ENCODE data around the gene ADGRL1.
A peak's percentile ranks its signal among the peaks of the same experiment; 100 is the strongest.
"Not testable (repeated sequence)": the region's sequence is repeated elsewhere in the genome, so short reads cannot be mapped to it uniquely, and the experiment has no call there.

The ADGRL1 gene

GRCh38 chr19:14204676-14205451, 1.1 kb downstream of the ADGRL1 start:
- not testable (repeated sequence) for H3K36me3 ChIP-seq (ENCODE audit: control insufficient read depth, insufficient read depth, low read length); H3K27me3 ChIP-seq (replicated peaks; ENCODE audit: control insufficient read depth, insufficient read depth, low read length, poor library complexity, severe bottlenecking); H3K27ac ChIP-seq (ENCODE audit: insufficient read depth, low read length, poor library complexity, severe bottlenecking); DNase-seq; H3K9me3 ChIP-seq (ENCODE audit: control insufficient read depth, low read length)
- Histone ChIP-seq H3K4me3 (ENCODE audit: insufficient read depth, low read depth, low read length, poor library complexity, severe bottlenecking) (peak overlapping the region; percentile 65), H3K4me1 (ENCODE audit: control insufficient read depth, insufficient read depth, low read length, poor library complexity, severe bottlenecking) (peaks cover 19% of the 10 kb centered on the region)

- not testable (repeated sequence) for H3K4me3 ChIP-seq (ENCODE audit: insufficient read depth, low read depth, low read length, poor library complexity, severe bottlenecking); H3K36me3 ChIP-seq (ENCODE audit: control insufficient read depth, insufficient read depth, low read length); DNase-seq; H3K27me3 ChIP-seq (replicated peaks; ENCODE audit: control insufficient read depth, insufficient read depth, low read length, poor library complexity, severe bottlenecking); H3K9me3 ChIP-seq (ENCODE audit: control insufficient read depth, low read length); H3K27ac ChIP-seq (ENCODE audit: insufficient read depth, low read length, poor library complexity, severe bottlenecking)
- peaks cover 16% of the 10 kb centered on the region for H3K4me1 ChIP-seq (ENCODE audit: control insufficient read depth, insufficient read depth, low read length, poor library complexity, severe bottlenecking)
Measured at GRCh38 chr19:14204219-14204618, 1.8 kb downstream of the ADGRL1 start.

- H3K4me1 ChIP-seq (ENCODE audit: control insufficient read depth, insufficient read depth, low read length, poor library complexity, severe bottlenecking): peaks cover 16% of the 10 kb centered on the region
- H3K4me3 ChIP-seq (ENCODE audit: insufficient read depth, low read depth, low read length, poor library complexity, severe bottlenecking); DNase-seq; H3K27me3 ChIP-seq (replicated peaks; ENCODE audit: control insufficient read depth, insufficient read depth, low read length, poor library complexity, severe bottlenecking); H3K27ac ChIP-seq (ENCODE audit: insufficient read depth, low read length, poor library complexity, severe bottlenecking); H3K36me3 ChIP-seq (ENCODE audit: control insufficient read depth, insufficient read depth, low read length); H3K9me3 ChIP-seq (ENCODE audit: control insufficient read depth, low read length): not testable (repeated sequence)
Measured at GRCh38 chr19:14203788-14204187, 2.2 kb downstream of the ADGRL1 start.

DNA sequence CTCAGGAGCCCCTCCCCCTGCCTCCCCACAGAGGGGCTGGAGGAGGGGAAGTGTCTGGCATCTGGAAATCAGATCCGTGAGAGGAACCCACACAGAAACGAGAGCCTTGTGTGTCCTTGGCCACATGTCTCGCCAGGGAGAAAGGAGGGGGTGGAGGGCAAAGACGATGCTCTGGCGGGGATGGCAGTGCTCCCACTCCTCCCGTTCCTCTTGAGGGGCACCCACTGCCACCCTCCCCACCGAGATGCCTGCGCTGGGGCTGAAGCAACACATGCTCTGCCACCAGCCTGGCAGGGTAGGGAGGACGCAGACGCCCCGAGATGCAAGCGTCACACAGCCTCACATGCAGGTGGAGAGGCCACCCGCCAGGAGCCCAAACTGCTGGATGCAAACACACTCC, 2.8 kb downstream of the ADGRL1 start:
- H3K9me3 ChIP-seq (ENCODE audit: control insufficient read depth, low read length): no peaks in the 10 kb centered on the region
- no peak overlapping the region for H3K27ac ChIP-seq (ENCODE audit: insufficient read depth, low read length, poor library complexity, severe bottlenecking)
- H3K27me3 ChIP-seq (replicated peaks; ENCODE audit: control insufficient read depth, insufficient read depth, low read length, poor library complexity, severe bottlenecking): no peaks in the 10 kb centered on the region
- no peak for DNase-seq
- H3K36me3 ChIP-seq (ENCODE audit: control insufficient read depth, insufficient read depth, low read length): no peaks in the 10 kb centered on the region
- peaks cover 16% of the 10 kb centered on the region for H3K4me1 ChIP-seq (ENCODE audit: control insufficient read depth, insufficient read depth, low read length, poor library complexity, severe bottlenecking)
- H3K4me3 ChIP-seq (ENCODE audit: insufficient read depth, low read depth, low read length, poor library complexity, severe bottlenecking): no peak overlapping the region

GRCh38 chr19:14201481-14201880, 4.5 kb downstream of the ADGRL1 start:
- peaks cover 11% of the 10 kb centered on the region for H3K4me1 ChIP-seq (ENCODE audit: control insufficient read depth, insufficient read depth, low read length, poor library complexity, severe bottlenecking)
- not testable (repeated sequence) for H3K36me3 ChIP-seq (ENCODE audit: control insufficient read depth, insufficient read depth, low read length); H3K4me3 ChIP-seq (ENCODE audit: insufficient read depth, low read depth, low read length, poor library complexity, severe bottlenecking); H3K27ac ChIP-seq (ENCODE audit: insufficient read depth, low read length, poor library complexity, severe bottlenecking); DNase-seq; H3K9me3 ChIP-seq (ENCODE audit: control insufficient read depth, low read length); H3K27me3 ChIP-seq (replicated peaks; ENCODE audit: control insufficient read depth, insufficient read depth, low read length, poor library complexity, severe bottlenecking)

DNA sequence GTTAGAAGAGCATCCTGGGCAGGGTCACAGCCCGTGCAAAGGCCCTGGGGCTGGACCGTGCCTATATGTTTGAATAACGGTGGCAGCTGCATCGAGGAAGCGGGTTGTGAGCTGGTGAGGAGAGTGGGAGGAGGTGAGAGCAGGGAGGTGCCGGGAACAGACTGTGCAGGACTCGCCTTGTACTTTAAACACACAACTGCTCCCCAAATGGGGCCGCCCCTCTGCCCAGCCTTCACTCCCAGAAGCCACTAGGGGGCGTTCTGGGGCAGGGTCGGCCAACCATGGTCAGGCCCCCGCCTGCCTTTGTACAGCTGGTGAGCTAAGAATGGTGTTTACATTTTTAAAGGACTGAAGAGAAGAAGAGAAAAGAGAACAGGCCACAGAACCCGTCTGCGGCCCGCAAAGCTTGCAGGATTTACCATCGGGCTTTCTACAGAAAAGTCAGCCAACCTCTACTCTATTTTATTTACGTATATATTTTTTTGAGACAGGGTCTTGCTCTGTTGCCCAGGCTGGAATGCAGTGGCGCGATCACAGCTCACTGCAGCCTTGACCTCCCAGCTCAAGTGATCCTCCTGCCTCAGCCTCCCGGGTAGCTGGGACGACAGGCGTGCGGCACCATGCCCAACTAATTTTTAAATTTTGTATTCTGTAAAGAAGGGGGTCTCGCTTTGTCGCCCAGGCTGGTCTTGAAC, 5.7 kb downstream of the ADGRL1 start:
- DNase-seq: peak in 2 of 3 donors; percentile 16 to 32
- H3K36me3 ChIP-seq (ENCODE audit: control insufficient read depth, insufficient read depth, low read length); H3K27ac ChIP-seq (ENCODE audit: insufficient read depth, low read length, poor library complexity, severe bottlenecking); H3K9me3 ChIP-seq (ENCODE audit: control insufficient read depth, low read length); H3K27me3 ChIP-seq (replicated peaks; ENCODE audit: control insufficient read depth, insufficient read depth, low read length, poor library complexity, severe bottlenecking); H3K4me1 ChIP-seq (ENCODE audit: control insufficient read depth, insufficient read depth, low read length, poor library complexity, severe bottlenecking); H3K4me3 ChIP-seq (ENCODE audit: insufficient read depth, low read depth, low read length, poor library complexity, severe bottlenecking): not testable (repeated sequence)

GRCh38 chr19:14198384-14199376, 7.3 kb downstream of the ADGRL1 start:
- Histone ChIP-seq H3K9me3 (ENCODE audit: control insufficient read depth, low read length) (no peaks in the 10 kb centered on the region), H3K4me3 (ENCODE audit: insufficient read depth, low read depth, low read length, poor library complexity, severe bottlenecking) (no peak overlapping the region), H3K36me3 (ENCODE audit: control insufficient read depth, insufficient read depth, low read length) (no peaks in the 10 kb centered on the region), H3K4me1 (ENCODE audit: control insufficient read depth, insufficient read depth, low read length, poor library complexity, severe bottlenecking) (peaks cover 3% of the 10 kb centered on the region), H3K27me3 (replicated peaks; ENCODE audit: control insufficient read depth, insufficient read depth, low read length, poor library complexity, severe bottlenecking) (no peaks in the 10 kb centered on the region), H3K27ac (ENCODE audit: insufficient read depth, low read length, poor library complexity, severe bottlenecking) (no peak overlapping the region)
- no peak for DNase-seq

DNA sequence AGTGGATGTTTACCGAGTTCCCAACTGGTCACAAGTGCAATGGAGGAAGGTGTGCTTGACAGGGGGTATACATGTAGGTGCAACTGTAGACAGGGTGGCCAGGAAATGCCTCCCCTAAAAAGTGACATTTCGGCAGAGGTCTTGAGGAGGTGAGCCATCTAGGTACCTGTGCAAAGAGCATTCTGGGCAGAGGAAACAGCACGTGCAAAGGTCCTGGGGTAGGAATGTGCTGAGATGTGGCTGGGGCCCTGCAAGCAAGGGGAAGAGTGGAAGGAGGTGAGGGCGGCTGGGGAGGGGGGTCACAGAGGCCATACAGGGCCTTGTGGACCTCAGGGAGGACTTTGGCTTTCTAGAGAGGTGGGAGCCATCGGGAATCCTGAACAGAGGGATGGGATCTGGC, 8.1 kb downstream of the ADGRL1 start:
- Histone ChIP-seq H3K4me1 (ENCODE audit: control insufficient read depth, insufficient read depth, low read length, poor library complexity, severe bottlenecking) (no peaks in the 10 kb centered on the region), H3K27me3 (replicated peaks; ENCODE audit: control insufficient read depth, insufficient read depth, low read length, poor library complexity, severe bottlenecking) (no peaks in the 10 kb centered on the region), H3K9me3 (ENCODE audit: control insufficient read depth, low read length) (no peaks in the 10 kb centered on the region), H3K27ac (ENCODE audit: insufficient read depth, low read length, poor library complexity, severe bottlenecking) (no peak overlapping the region), H3K4me3 (ENCODE audit: insufficient read depth, low read depth, low read length, poor library complexity, severe bottlenecking) (no peak overlapping the region), H3K36me3 (ENCODE audit: control insufficient read depth, insufficient read depth, low read length) (no peaks in the 10 kb centered on the region)
- no peak for DNase-seq

DNA sequence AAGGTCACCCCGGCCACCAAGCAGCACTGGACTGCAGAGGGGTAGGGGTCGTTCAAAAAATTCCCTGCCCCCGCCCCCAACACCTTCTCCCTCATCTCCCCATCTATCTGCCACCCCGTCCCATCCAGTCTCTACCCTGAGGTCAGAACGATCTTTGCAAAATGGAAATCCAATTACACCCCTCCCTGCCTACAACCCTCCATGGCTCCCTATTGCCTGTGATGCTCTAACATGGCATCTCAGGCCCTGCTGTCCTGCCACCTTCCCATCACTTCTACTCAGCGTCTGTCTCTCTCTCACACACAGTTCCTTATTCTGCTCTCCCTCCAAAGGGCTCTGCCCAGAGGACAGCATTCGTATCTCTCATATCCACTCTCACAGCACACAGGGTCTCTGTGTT, 8.7 kb downstream of the ADGRL1 start:
- not testable (repeated sequence) for H3K27me3 ChIP-seq (replicated peaks; ENCODE audit: control insufficient read depth, insufficient read depth, low read length, poor library complexity, severe bottlenecking); H3K4me1 ChIP-seq (ENCODE audit: control insufficient read depth, insufficient read depth, low read length, poor library complexity, severe bottlenecking); H3K27ac ChIP-seq (ENCODE audit: insufficient read depth, low read length, poor library complexity, severe bottlenecking); DNase-seq; H3K36me3 ChIP-seq (ENCODE audit: control insufficient read depth, insufficient read depth, low read length); H3K9me3 ChIP-seq (ENCODE audit: control insufficient read depth, low read length); H3K4me3 ChIP-seq (ENCODE audit: insufficient read depth, low read depth, low read length, poor library complexity, severe bottlenecking)
